Colonic mucosa (tissue), 4 donors: ENCODE data around the gene PIK3CD. TPM values are rescaled to one million over a fixed set of nuclear protein-coding genes. Genes with fewer than 3 reads are reported as not detected.

Source experiments
- DNase-seq: peaks from one replicate; pipeline ENCODE4 v3.0.0-alpha.2; 2020
- H3K27ac ChIP-seq: fragments of 200-600 bp; one replicate; pipeline ENCODE4 v1.8.0; 2021
- H3K27me3 ChIP-seq: fragments of 200-600 bp; one replicate; pipeline ENCODE4 v1.8.0; 2021
- H3K36me3 ChIP-seq: fragments of 200-600 bp; one replicate; pipeline ENCODE4 v1.8.0; 2021
- H3K4me1 ChIP-seq: fragments of 200-600 bp; one replicate; pipeline ENCODE4 v1.8.0; 2021; ENCODE audit warnings: mild to moderate bottlenecking
- H3K4me3 ChIP-seq: fragments of 200-600 bp; one replicate; pipeline ENCODE4 v1.8.0; 2021
- H3K9ac ChIP-seq, 2 donors: one replicate each; pipeline ENCODE4 v1.7.0; 2013; ENCODE audit warnings: control low read depth in 2 of 2, low read depth in 2 of 2, low read length in 2 of 2
- H3K9me3 ChIP-seq: fragments of 200-600 bp; one replicate; pipeline ENCODE4 v1.8.0; 2021
- CTCF ChIP-seq: fragments of 200-600 bp; IDR thresholded peaks from one replicate; pipeline ENCODE4 v1.8.0; 2022; ENCODE audit warnings: antibody characterized with exemption, mild to moderate bottlenecking
- intact Hi-C: fragments of 100-400 bp; cut with DNase I; formaldehyde crosslinking; loops from one replicate; pipeline ENCODE4 v1.14.1; 2022
- total RNA-seq, 2 donors: library from RNA; stranded (reverse); fragmentation: NEBNext Ultra II Directional in 1 of 2; extraction: Animal tissue kit (Norgen Biotek cat#: 25700) in 1 of 2; gene quantifications; one replicate each; pipeline ENCODE4 v1.2.1, GENCODE V29; 2021
- donor health status: healthy.
- donor health status: DM: no; HTN: no; CAD: no.
- donor health status: DM: no; HTN: no; CAD: no.

PIK3CD gene
- total RNA-seq, 2 donors from 2014 or later: 3.5 TPM

GRCh38 chr1:9633493-9633892 lies 18.0 kb upstream of the PIK3CD start:
- H3K27me3 ChIP-seq: no peaks in the 10 kb centered on the region
- H3K9ac ChIP-seq: no peak overlapping the region
- intact Hi-C loops: no loop called here
- no peak for DNase-seq
- no peaks in the 10 kb centered on the region for H3K4me1 ChIP-seq
- H3K9me3 ChIP-seq: no peaks in the 10 kb centered on the region
- no peak for TF ChIP-seq CTCF
- no peaks in the 10 kb centered on the region for H3K36me3 ChIP-seq
- H3K4me3 ChIP-seq: no peak overlapping the region
- no peak overlapping the region for H3K27ac ChIP-seq

GRCh38 chr1:9634582-9634981 lies 16.9 kb upstream of the PIK3CD start:
- H3K36me3 ChIP-seq: no peaks in the 10 kb centered on the region
- H3K27me3 ChIP-seq: no peaks in the 10 kb centered on the region
- H3K4me3 ChIP-seq: no peak overlapping the region
- TF ChIP-seq CTCF: no peak
- H3K9me3 ChIP-seq: no peaks in the 10 kb centered on the region
- intact Hi-C loops: no loop called here
- DNase-seq: no peak
- H3K9ac ChIP-seq: no peak overlapping the region
- H3K27ac ChIP-seq: no peak overlapping the region
- H3K4me1 ChIP-seq: no peaks in the 10 kb centered on the region

GRCh38 chr1:9639227-9639626 lies 12.3 kb upstream of the PIK3CD start:
- Histone ChIP-seq H3K4me1 (no peaks in the 10 kb centered on the region), H3K4me3 (no peak overlapping the region), H3K27me3 (no peaks in the 10 kb centered on the region), H3K9me3 (no peaks in the 10 kb centered on the region), H3K36me3 (no peaks in the 10 kb centered on the region), H3K9ac (no peak overlapping the region), H3K27ac (no peak overlapping the region)
- TF ChIP-seq CTCF: no peak
- intact Hi-C loops: no loop called here
- no peak for DNase-seq

GRCh38 chr1:9643351-9644256 lies 7.9 kb upstream of the PIK3CD start:
- no peak for DNase-seq
- Histone ChIP-seq H3K27me3 (no peaks in the 10 kb centered on the region), H3K27ac (no peak overlapping the region), H3K4me3 (no peak overlapping the region), H3K4me1 (no peaks in the 10 kb centered on the region), H3K9me3 (no peaks in the 10 kb centered on the region), H3K36me3 (no peaks in the 10 kb centered on the region), H3K9ac (no peak overlapping the region)
- no peak for TF ChIP-seq CTCF
- intact Hi-C loops: no loop called here

- no peak for TF ChIP-seq CTCF
- H3K4me1 ChIP-seq: no peaks in the 10 kb centered on the region
These were observed 5.5 kb upstream of the PIK3CD start for GRCh38 chr1:9646037-9646436.

More at GRCh38 chr1:9646037-9646436, 5.5 kb upstream of the PIK3CD start:
- H3K4me3 ChIP-seq: no peak overlapping the region
- intact Hi-C loops: no loop called here
- no peaks in the 10 kb centered on the region for H3K36me3 ChIP-seq
- no peak overlapping the region for H3K27ac ChIP-seq
- no peaks in the 10 kb centered on the region for H3K9me3 ChIP-seq
- peaks cover 4% of the 10 kb centered on the region for H3K27me3 ChIP-seq
- no peak for DNase-seq
- no peak overlapping the region for H3K9ac ChIP-seq
